A673 (cell line): ENCODE measurements around the gene SPINK2.

Source experiments
- EZH2 ChIP-seq: fragments of 200-600 bp; sonication (generic); IDR thresholded peaks from 2 replicates; pipeline ENCODE4 v1.6.1; 2017; ENCODE audit warnings: borderline replicate concordance, low read depth, mild to moderate bottlenecking, mixed read lengths, antibody characterized with exemption, low read length; ENCODE audit not compliant: poor library complexity, severe bottlenecking
- TF ChIP-seq, protein P1 (sequence below): fragments of 300-800, 200-600 bp; sonication (generic); conservative IDR thresholded peaks from 2 replicates; pipeline ENCODE4 v1.5.1; 2017; ENCODE audit warnings: low read depth, mild to moderate bottlenecking, antibody characterized with exemption, low read length, moderate library complexity, mixed read lengths

DNA sequence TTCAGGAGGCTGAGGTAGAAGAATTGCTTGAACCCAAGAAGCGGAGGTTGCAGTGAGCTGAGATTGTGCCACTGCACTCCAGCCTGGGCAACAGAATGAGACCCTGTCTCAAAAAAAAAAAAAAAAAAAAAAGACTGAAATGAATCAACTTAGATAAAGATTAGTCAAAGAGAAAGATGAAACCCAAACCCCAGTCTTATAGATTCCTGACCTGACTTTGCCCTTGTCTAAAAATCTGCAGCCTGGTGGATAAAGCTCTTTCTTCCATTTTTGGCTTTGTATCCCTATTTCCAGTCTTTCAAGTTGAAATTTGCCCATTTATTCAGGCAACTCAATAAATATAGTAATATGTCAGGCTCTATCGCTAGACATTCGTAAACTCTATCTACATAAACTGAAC, 39.3 kb upstream of the SPINK2 start:
- TF ChIP-seq, protein P1, sequence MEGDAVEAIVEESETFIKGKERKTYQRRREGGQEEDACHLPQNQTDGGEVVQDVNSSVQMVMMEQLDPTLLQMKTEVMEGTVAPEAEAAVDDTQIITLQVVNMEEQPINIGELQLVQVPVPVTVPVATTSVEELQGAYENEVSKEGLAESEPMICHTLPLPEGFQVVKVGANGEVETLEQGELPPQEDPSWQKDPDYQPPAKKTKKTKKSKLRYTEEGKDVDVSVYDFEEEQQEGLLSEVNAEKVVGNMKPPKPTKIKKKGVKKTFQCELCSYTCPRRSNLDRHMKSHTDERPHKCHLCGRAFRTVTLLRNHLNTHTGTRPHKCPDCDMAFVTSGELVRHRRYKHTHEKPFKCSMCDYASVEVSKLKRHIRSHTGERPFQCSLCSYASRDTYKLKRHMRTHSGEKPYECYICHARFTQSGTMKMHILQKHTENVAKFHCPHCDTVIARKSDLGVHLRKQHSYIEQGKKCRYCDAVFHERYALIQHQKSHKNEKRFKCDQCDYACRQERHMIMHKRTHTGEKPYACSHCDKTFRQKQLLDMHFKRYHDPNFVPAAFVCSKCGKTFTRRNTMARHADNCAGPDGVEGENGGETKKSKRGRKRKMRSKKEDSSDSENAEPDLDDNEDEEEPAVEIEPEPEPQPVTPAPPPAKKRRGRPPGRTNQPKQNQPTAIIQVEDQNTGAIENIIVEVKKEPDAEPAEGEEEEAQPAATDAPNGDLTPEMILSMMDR, result no peak
- TF ChIP-seq EZH2, result no peak
